Activated CD8-positive, alpha-beta memory T cell treated with anti-CD3 and anti-CD28 coated beads for 24 hours (primary cell): ENCODE results near the gene DOCK10.
"Not testable (repeated sequence)": the region's sequence is repeated elsewhere in the genome, so short reads cannot be mapped to it uniquely, and the experiment has no call there.

Experiments used
- DNase-seq: peaks from one replicate; pipeline ENCODE4 v3.0.0-alpha.2; 2020

The DOCK10 gene

GRCh38 chr2:224941960-224942359, 100.3 kb downstream of the DOCK10 start:
- DNase-seq = no peak

GRCh38 chr2:224940618-224941017, 101.7 kb downstream of the DOCK10 start:
- no peak for DNase-seq

GRCh38 chr2:224938651-224939182, 103.6 kb downstream of the DOCK10 start:
- DNase-seq = no peak

GRCh38 chr2:224937887-224938286, 104.4 kb downstream of the DOCK10 start:
- DNase-seq = no peak

- no peak for DNase-seq
These were observed 107.6 kb downstream of the DOCK10 start for GRCh38 chr2:224934526-224935188.

GRCh38 chr2:224933431-224933830, 108.8 kb downstream of the DOCK10 start:
- DNase-seq = no peak

GRCh38 chr2:224932522-224932921, 109.7 kb downstream of the DOCK10 start:
- DNase-seq = no peak

- no peak for DNase-seq
These were observed 110.3 kb downstream of the DOCK10 start for GRCh38 chr2:224931956-224932355.

- no peak for DNase-seq
These were observed 111.3 kb downstream of the DOCK10 start for GRCh38 chr2:224930990-224931389.

- no peak for DNase-seq
These were observed 112.1 kb downstream of the DOCK10 start for GRCh38 chr2:224930124-224930523.

- no peak for DNase-seq
These were observed 112.8 kb downstream of the DOCK10 start for GRCh38 chr2:224929512-224929911.

- peak; percentile 86 for DNase-seq
These were observed 114.6 kb downstream of the DOCK10 start for GRCh38 chr2:224927646-224928173.

- no peak for DNase-seq
These were observed 115.3 kb downstream of the DOCK10 start for GRCh38 chr2:224927011-224927410.

- DNase-seq = no peak
These were observed 116.5 kb downstream of the DOCK10 start for GRCh38 chr2:224925810-224926100.

- no peak for DNase-seq
These were observed 117.0 kb downstream of the DOCK10 start for GRCh38 chr2:224925061-224925809.

GRCh38 chr2:224924631-224925030, 117.6 kb downstream of the DOCK10 start:
- DNase-seq = no peak

GRCh38 chr2:224922142-224922727, 120.0 kb downstream of the DOCK10 start:
- DNase-seq = no peak

- no peak for DNase-seq
These were observed 122.7 kb downstream of the DOCK10 start for GRCh38 chr2:224919472-224920110.

GRCh38 chr2:224918626-224919471, 123.4 kb downstream of the DOCK10 start:
- no peak for DNase-seq

- not testable (repeated sequence) for DNase-seq
These were observed 125.0 kb downstream of the DOCK10 start for GRCh38 chr2:224917246-224917645.

- DNase-seq = no peak
These were observed 127.1 kb downstream of the DOCK10 start for GRCh38 chr2:224915136-224915535.

GRCh38 chr2:224910574-224910925, 131.7 kb downstream of the DOCK10 start:
- no peak for DNase-seq
